HAP-1 (cell line): ENCODE results near the gene MYLK.
A peak's percentile ranks its signal among the peaks of the same experiment; 100 is the strongest.

ENCODE experiments used
- DNase-seq, 2 experiments: peaks; one replicate each; pipeline ENCODE4 v3.0.0-alpha.2; 2016 to 2020; ENCODE audit warnings: low spot score in 2 of 2
- H3K27me3 ChIP-seq: fragments of 250-450 bp; sonication (Bioruptor Pico); 2 replicates; pipeline ENCODE4 v1.5.1; 2020; ENCODE audit warnings: low read depth, mild to moderate bottlenecking, moderate library complexity
- H3K36me3 ChIP-seq: fragments of 250-450 bp; sonication (Bioruptor Pico); replicated peaks from 2 replicates; pipeline ENCODE4 v1.5.1; 2020; ENCODE audit warnings: mild to moderate bottlenecking
- H3K4me1 ChIP-seq: fragments of 250-450 bp; sonication (Bioruptor Pico); 2 replicates; pipeline ENCODE4 v1.5.1; 2020; ENCODE audit warnings: mild to moderate bottlenecking
- H3K4me3 ChIP-seq: fragments of 250-450 bp; sonication (Bioruptor Pico); 2 replicates; pipeline ENCODE4 v1.5.1; 2020; ENCODE audit warnings: mild to moderate bottlenecking, moderate library complexity
- H3K9me3 ChIP-seq: fragments of 250-450 bp; sonication (Bioruptor Pico); 2 replicates; pipeline ENCODE4 v1.5.1; 2020; ENCODE audit warnings: mild to moderate bottlenecking, moderate library complexity
- in situ Hi-C: fragments of 300-500 bp; cut with MboI; formaldehyde crosslinking; loops from 3 replicates; pipeline ENCODE4 v1.14.3; 2020; ENCODE audit warnings: low sequenced_read_pairs, inconsistent platforms, mixed read lengths

Gene MYLK

GRCh38 chr3:123661973-123662372 is 222.2 kb downstream of the MYLK start:
- Histone ChIP-seq H3K4me3 (no peak overlapping the region), H3K36me3 (no peaks in the 10 kb centered on the region), H3K4me1 (no peaks in the 10 kb centered on the region), H3K27me3 (no peaks in the 10 kb centered on the region), H3K9me3 (no peaks in the 10 kb centered on the region)
- DNase-seq, result no peak
- in situ Hi-C loops, result no loop called here

GRCh38 chr3:123660900-123661299 is 223.2 kb downstream of the MYLK start:
- Histone ChIP-seq H3K4me3 (no peak overlapping the region), H3K9me3 (0 out of 2 replicates have a peak, but pooled peaks cover 2% of the 10 kb centered on the region), H3K4me1 (no peaks in the 10 kb centered on the region), H3K36me3 (0 out of 2 replicates have a peak, but pooled peaks cover 4% of the 10 kb centered on the region), H3K27me3 (no peaks in the 10 kb centered on the region)
- no peak for DNase-seq
- in situ Hi-C loops, result no loop called here

GRCh38 chr3:123660141-123660675 is 223.9 kb downstream of the MYLK start:
- no peak for DNase-seq
- 0 out of 2 replicates have a peak, but pooled peaks cover 2% of the 10 kb centered on the region for H3K9me3 ChIP-seq
- no peaks in the 10 kb centered on the region for H3K27me3 ChIP-seq
- no peak overlapping the region for H3K4me3 ChIP-seq
- in situ Hi-C loops, result no loop called here
- 0 out of 2 replicates have a peak, but pooled peaks cover 4% of the 10 kb centered on the region for H3K36me3 ChIP-seq
- no peaks in the 10 kb centered on the region for H3K4me1 ChIP-seq

- Histone ChIP-seq H3K4me3 (no peak overlapping the region), H3K9me3 (0 out of 2 replicates have a peak, but pooled peaks cover 2% of the 10 kb centered on the region), H3K4me1 (no peaks in the 10 kb centered on the region), H3K36me3 (0 out of 2 replicates have a peak, but pooled peaks cover 4% of the 10 kb centered on the region), H3K27me3 (no peaks in the 10 kb centered on the region)
- DNase-seq, result no peak
- in situ Hi-C loops, result no loop called here
Measured at GRCh38 chr3:123658852-123659206, 225.3 kb downstream of the MYLK start.

- in situ Hi-C loops, result no loop called here
- Histone ChIP-seq H3K36me3 (0 out of 2 replicates have a peak, but pooled peaks cover 4% of the 10 kb centered on the region), H3K4me1 (no peaks in the 10 kb centered on the region), H3K4me3 (no peak overlapping the region), H3K27me3 (no peaks in the 10 kb centered on the region), H3K9me3 (0 out of 2 replicates have a peak, but pooled peaks cover 2% of the 10 kb centered on the region)
- DNase-seq, result no peak
Measured at GRCh38 chr3:123658118-123658851, 225.8 kb downstream of the MYLK start.

DNA sequence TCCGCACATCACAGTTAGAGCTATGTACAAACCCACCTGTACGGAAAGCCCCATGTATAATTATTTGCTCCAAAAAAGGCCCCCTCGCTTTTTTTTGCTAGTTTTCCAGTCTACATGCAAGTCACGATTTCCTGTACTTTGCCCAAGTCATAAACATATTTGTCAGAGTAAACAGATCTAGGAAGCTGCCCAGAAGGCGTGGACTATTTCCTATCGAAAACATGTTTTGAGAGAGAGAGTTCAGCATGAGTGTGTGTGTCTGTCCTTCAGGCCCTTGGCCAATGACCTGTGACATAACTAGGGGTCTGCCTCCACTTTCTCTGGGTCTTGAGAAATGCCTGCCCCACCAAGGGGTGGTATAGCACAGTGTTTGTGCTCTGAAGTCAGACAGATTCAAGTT is 226.6 kb downstream of the MYLK start:
- no peak for DNase-seq
- Histone ChIP-seq H3K9me3 (0 out of 2 replicates have a peak, but pooled peaks cover 2% of the 10 kb centered on the region), H3K4me3 (no peak overlapping the region), H3K27me3 (no peaks in the 10 kb centered on the region), H3K4me1 (no peaks in the 10 kb centered on the region), H3K36me3 (0 out of 2 replicates have a peak, but pooled peaks cover 4% of the 10 kb centered on the region)
- in situ Hi-C loops, result no loop called here

DNA sequence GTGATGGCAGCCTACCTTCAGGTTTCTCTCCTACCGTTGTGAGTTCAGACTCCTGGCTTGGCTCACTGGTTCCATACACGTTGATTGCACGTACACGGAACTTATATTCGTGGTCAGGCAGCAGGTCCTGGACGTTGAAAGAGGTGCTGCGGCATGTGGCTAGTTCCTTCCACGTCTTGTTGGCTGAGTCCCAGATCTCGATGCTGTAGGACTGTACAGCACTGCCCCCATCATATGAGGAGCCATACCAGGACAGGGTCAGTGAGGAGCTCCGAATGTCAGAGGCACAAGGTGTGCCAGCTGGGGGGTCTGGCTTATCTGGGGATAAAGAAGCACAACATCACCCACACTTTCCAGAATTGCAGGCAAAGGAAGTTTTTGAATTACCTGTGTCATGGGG is 227.0 kb downstream of the MYLK start:
- Histone ChIP-seq H3K9me3 (0 out of 2 replicates have a peak, but pooled peaks cover 2% of the 10 kb centered on the region), H3K4me3 (no peak overlapping the region), H3K27me3 (no peaks in the 10 kb centered on the region), H3K4me1 (no peaks in the 10 kb centered on the region), H3K36me3 (0 out of 2 replicates have a peak, but pooled peaks cover 4% of the 10 kb centered on the region)
- in situ Hi-C loops, result no loop called here
- no peak for DNase-seq

- Histone ChIP-seq H3K36me3 (0 out of 2 replicates have a peak, but pooled peaks cover 4% of the 10 kb centered on the region), H3K27me3 (no peaks in the 10 kb centered on the region), H3K9me3 (0 out of 2 replicates have a peak, but pooled peaks cover 2% of the 10 kb centered on the region), H3K4me1 (no peaks in the 10 kb centered on the region), H3K4me3 (no peak overlapping the region)
- DNase-seq, result no peak
- in situ Hi-C loops, result no loop called here
Measured at GRCh38 chr3:123656691-123657090, 227.4 kb downstream of the MYLK start.

DNA sequence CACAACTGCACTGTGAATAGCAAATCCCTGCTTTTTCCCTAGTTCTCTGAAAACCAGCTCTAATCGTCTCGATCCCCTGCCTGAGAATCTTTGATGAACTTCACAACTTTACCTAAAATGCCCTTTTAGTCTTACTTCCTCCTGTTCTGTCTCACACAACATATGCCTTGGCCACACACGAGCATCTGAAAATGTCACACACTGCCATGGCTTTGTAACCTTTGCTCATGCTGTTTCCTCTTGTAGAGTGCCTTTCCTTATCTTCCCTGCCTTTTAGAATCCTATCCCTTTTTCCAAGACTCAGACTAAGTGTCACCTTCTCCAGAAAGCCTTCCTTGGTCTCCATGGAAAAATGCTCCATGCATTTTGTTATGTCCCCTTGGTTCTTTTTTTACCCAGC is 227.9 kb downstream of the MYLK start:
- Histone ChIP-seq H3K27me3 (no peaks in the 10 kb centered on the region), H3K4me3 (no peak overlapping the region), H3K36me3 (0 out of 2 replicates have a peak, but pooled peaks cover 4% of the 10 kb centered on the region), H3K9me3 (0 out of 2 replicates have a peak, but pooled peaks cover 2% of the 10 kb centered on the region), H3K4me1 (no peaks in the 10 kb centered on the region)
- DNase-seq, result no peak
- in situ Hi-C loops, result no loop called here

- Histone ChIP-seq H3K4me1 (no peaks in the 10 kb centered on the region), H3K9me3 (0 out of 2 replicates have a peak, but pooled peaks cover 2% of the 10 kb centered on the region), H3K27me3 (no peaks in the 10 kb centered on the region), H3K36me3 (0 out of 2 replicates have a peak, but pooled peaks cover 4% of the 10 kb centered on the region), H3K4me3 (no peak overlapping the region)
- DNase-seq, result no peak
- in situ Hi-C loops, result no loop called here
Measured at GRCh38 chr3:123655400-123655799, 228.7 kb downstream of the MYLK start.

GRCh38 chr3:123653221-123653682 is 230.9 kb downstream of the MYLK start:
- Histone ChIP-seq H3K4me1 (no peaks in the 10 kb centered on the region), H3K27me3 (no peaks in the 10 kb centered on the region), H3K4me3 (no peak overlapping the region), H3K9me3 (0 out of 2 replicates have a peak, but pooled peaks cover 2% of the 10 kb centered on the region), H3K36me3 (0 out of 2 replicates have a peak, but pooled peaks cover 4% of the 10 kb centered on the region)
- DNase-seq, result no peak
- in situ Hi-C loops, result no loop called here

DNA sequence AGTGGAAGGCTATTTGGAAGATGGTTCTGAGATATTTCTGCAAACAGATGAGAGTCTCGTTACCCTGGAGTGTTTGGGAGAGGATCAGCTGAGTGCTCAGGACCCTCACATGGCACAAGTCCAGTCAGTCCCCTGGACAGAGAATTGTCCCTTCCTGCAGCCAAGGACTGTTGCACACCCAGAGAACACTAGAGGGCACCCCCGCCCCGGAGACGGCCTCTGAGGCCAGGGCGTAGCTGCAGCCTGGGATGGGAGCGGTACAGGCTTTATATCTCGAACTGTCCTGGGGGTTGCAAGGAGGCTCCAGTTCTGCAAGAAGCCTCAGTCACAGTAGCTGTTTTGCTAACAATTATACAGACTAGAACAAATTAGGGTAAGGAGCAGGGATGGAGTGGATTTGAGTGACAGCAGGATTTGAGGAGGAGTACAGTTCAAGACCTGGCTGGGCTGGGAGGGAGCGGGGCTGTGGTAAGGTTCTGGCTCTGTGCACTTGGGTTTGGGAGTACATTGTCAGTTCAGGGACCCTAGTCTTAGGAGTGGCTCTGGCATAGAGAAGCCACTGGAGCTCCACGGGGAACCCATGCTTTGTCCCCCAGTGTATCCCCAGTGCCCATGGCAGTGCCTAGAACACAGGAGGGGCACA is 231.7 kb downstream of the MYLK start:
- Histone ChIP-seq H3K27me3 (no peaks in the 10 kb centered on the region), H3K9me3 (0 out of 2 replicates have a peak, but pooled peaks cover 2% of the 10 kb centered on the region), H3K4me1 (no peaks in the 10 kb centered on the region), H3K36me3 (0 out of 2 replicates have a peak, but pooled peaks cover 4% of the 10 kb centered on the region), H3K4me3 (no peak overlapping the region)
- in situ Hi-C loops, result no loop called here
- DNase-seq, result peak; percentile 49 to 88

DNA sequence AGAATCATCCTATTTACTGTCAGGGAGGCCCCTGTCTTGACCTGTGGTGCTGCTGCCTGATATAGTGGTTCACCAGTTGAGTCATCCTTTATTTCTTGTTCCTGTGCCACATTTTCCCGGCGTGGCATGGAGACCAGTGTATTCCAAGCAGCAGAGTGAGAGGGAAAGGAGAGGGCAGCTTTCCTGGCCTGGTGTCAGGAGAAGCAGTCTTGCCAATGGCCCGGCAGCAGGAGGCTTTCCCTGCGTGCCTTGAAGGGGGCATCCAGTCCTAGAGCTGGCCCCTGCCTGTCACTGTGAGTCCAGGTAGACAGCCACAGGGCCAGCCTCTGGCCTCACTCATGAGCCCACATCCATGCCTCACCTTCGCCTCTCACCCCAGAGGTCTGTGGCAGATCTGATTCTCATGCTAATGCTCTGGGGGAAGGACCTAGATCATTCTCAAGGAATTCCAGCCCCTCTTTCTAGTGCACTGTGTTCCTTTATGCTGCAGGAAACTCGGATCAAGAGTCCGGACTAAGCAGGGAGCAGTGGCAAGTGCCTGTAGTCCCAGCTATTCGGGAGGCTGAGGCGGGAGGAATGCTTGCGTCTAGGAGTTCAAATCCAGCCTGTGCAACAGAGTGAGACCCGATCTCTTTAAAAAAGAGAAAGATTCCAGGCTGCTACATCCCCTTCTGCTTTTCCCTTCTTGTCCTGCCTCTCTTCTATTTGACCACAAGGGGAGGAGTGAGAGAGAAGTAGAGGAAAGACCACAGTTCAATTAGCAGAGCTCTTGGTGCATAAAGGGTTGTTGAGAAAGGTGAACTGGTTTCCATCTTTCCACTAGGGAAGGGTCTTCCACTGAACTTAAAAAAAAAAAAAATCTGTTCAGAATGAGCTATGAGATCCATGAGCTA is 232.4 kb downstream of the MYLK start:
- H3K27me3 ChIP-seq, result no peaks in the 10 kb centered on the region
- H3K4me3 ChIP-seq, result no peak overlapping the region
- H3K36me3 ChIP-seq, result 0 out of 2 replicates have a peak, but pooled peaks cover 3% of the 10 kb centered on the region
- H3K9me3 ChIP-seq, result no peaks in the 10 kb centered on the region
- DNase-seq, result no peak
- H3K4me1 ChIP-seq, result no peaks in the 10 kb centered on the region
- in situ Hi-C loops, result no loop called here
